Esophagus squamous epithelium (tissue), 4 donors: ENCODE measurements around the gene TIGAR.

Source experiments
- POLR2A ChIP-seq, 4 donors: fragments of 450-650 bp; IDR thresholded peaks; one replicate each; pipeline ENCODE4 v1.6.1; 2017; ENCODE audit warnings: antibody characterized with exemption in 4 of 4, mild to moderate bottlenecking in 4 of 4, moderate library complexity in 3 of 4
- TF ChIP-seq, protein P1 (sequence below), 6 experiments: fragments of 450-650 bp in 4 of 6; fragments of 200-600 bp in 2 of 6; sonication (generic) in 2 of 6; IDR thresholded peaks; one replicate each; pipeline ENCODE4 v1.5.1; 2016 to 2019; ENCODE audit warnings: antibody characterized with exemption in 6 of 6, mild to moderate bottlenecking in 4 of 6, moderate library complexity in 4 of 6

DNA sequence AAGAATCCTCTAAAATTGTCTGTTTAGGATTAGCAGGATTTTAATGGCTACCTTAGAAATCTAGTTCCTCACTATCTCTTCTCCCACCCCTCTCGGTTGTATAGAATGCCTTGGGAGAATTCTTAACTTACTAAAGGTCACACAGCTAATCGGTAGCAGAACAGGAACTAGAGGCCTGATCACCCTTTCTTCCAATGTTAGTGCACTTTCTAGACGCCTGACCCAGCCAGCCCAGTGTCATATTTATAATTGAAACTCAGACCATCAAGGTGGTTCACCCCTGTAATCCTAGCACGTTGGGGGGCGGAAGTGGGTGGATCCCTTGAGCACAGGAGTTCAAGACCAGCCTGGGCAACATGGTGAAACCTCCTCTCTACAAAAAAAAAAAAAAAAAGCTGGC is 1.7 kb downstream of the TIGAR start:
- TF ChIP-seq, protein P1, sequence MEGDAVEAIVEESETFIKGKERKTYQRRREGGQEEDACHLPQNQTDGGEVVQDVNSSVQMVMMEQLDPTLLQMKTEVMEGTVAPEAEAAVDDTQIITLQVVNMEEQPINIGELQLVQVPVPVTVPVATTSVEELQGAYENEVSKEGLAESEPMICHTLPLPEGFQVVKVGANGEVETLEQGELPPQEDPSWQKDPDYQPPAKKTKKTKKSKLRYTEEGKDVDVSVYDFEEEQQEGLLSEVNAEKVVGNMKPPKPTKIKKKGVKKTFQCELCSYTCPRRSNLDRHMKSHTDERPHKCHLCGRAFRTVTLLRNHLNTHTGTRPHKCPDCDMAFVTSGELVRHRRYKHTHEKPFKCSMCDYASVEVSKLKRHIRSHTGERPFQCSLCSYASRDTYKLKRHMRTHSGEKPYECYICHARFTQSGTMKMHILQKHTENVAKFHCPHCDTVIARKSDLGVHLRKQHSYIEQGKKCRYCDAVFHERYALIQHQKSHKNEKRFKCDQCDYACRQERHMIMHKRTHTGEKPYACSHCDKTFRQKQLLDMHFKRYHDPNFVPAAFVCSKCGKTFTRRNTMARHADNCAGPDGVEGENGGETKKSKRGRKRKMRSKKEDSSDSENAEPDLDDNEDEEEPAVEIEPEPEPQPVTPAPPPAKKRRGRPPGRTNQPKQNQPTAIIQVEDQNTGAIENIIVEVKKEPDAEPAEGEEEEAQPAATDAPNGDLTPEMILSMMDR (IDR thresholded peaks at IDR 0.05) = no peak
- no peak for TF ChIP-seq POLR2A (IDR thresholded peaks at IDR 0.05)
